ENCODE data around the gene MRTO4. TPM values are rescaled to one million over a fixed set of nuclear protein-coding genes. Genes with fewer than 3 reads are reported as not detected.
A peak's percentile ranks its signal among the peaks of the same experiment; 100 is the strongest.
"Not testable (repeated sequence)": the region's sequence is repeated elsewhere in the genome, so short reads cannot be mapped to it uniquely, and the experiment has no call there.

The MRTO4 gene
- total RNA-seq, 2 experiments from 2014 or later: 24.8 to 28.2 TPM

DNA sequence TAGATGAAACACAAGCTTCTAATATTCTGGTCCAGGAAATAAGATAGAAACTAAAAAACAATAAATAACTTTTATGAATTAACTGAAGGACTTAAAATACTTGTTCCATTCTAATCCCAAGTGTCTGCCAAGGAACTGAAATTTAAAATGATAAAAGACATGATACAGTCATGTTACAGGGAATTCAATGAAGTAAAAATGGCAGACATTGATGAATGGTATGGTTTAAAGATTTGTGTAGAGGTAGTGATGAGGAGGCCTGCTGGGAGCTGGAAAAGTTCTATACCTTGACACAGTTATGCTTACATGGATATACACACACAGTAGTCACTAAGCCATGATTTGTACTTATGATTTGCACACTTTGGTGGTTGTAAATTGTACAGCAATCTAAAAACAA lies 39.4 kb upstream of the MRTO4 start:
- H3K4me1 Mint-ChIP-seq: peaks cover 44% of the 10 kb centered on the region
- peaks cover 7% of the 10 kb centered on the region for H3K36me3 Mint-ChIP-seq
- peak overlapping the region; percentile 61 for H3K27ac Mint-ChIP-seq
- ATAC-seq (ENCODE audit: low read depth): no peak
- no peaks in the 10 kb centered on the region for H3K9me3 Mint-ChIP-seq
- no peak for DNase-seq
- H3K4me3 Mint-ChIP-seq: peak overlapping the region; percentile 31
- POLR2A ChIA-PET: interaction anchor here (0.5 to 1.2 kb wide), 2 partner anchors 39 to 75 kb away, joined by 4 to 5 read pairs; partner anchors contain the start of genes EMC1 and MRTO4
- no peaks in the 10 kb centered on the region for H3K27me3 Mint-ChIP-seq

DNA sequence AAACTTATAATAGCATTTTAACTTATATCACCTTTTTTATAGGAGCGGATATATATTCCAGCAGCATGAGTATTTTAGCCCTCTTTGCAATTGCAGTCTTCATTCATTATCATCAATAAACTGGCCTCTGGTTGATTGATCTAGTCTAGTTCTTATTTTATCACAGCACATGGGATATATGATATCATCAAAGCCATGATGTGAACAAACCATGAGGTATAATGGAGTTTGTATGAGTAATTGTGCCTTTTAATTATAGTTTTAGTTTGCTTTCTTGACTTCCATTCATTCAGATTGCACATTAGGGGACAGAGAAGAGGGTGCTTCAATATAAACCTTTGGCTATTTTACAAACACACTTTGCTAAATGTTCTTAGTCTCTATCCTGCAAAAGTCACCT lies 38.0 kb upstream of the MRTO4 start:
- peaks cover 10% of the 10 kb centered on the region for H3K36me3 Mint-ChIP-seq
- POLR2A ChIA-PET: no interaction called here
- H3K4me1 Mint-ChIP-seq: peaks cover 34% of the 10 kb centered on the region
- no peak for DNase-seq
- no peaks in the 10 kb centered on the region for H3K27me3 Mint-ChIP-seq
- ATAC-seq (ENCODE audit: low read depth): no peak
- H3K27ac Mint-ChIP-seq: no peak overlapping the region
- no peak overlapping the region for H3K4me3 Mint-ChIP-seq
- H3K9me3 Mint-ChIP-seq: no peaks in the 10 kb centered on the region

- ATAC-seq (ENCODE audit: low read depth); H3K4me3 Mint-ChIP-seq; DNase-seq; H3K9me3 Mint-ChIP-seq; POLR2A ChIA-PET; H3K27me3 Mint-ChIP-seq: not testable (repeated sequence)
- H3K36me3 Mint-ChIP-seq: peaks cover 28% of the 10 kb centered on the region
- H3K27ac Mint-ChIP-seq: peak overlapping the region; percentile 2
- peaks cover 26% of the 10 kb centered on the region for H3K4me1 Mint-ChIP-seq
Measured at GRCh38 chr1:19216585-19216984, 35.0 kb upstream of the MRTO4 start.

- ATAC-seq (ENCODE audit: low read depth) (no peak), DNase-seq (no peak)
- POLR2A ChIA-PET: interaction anchor here (1.3 kb wide), 1 partner anchor 10 kb away, joined by 4 read pairs; no protein-coding TSS in a partner anchor
- Mint-ChIP-seq H3K36me3 (peaks cover 38% of the 10 kb centered on the region), H3K27ac (no peak overlapping the region), H3K4me3 (no peak overlapping the region), H3K9me3 (no peaks in the 10 kb centered on the region), H3K4me1 (peaks cover 13% of the 10 kb centered on the region), H3K27me3 (no peaks in the 10 kb centered on the region)
Measured at GRCh38 chr1:19219451-19219850, 32.2 kb upstream of the MRTO4 start.

DNA sequence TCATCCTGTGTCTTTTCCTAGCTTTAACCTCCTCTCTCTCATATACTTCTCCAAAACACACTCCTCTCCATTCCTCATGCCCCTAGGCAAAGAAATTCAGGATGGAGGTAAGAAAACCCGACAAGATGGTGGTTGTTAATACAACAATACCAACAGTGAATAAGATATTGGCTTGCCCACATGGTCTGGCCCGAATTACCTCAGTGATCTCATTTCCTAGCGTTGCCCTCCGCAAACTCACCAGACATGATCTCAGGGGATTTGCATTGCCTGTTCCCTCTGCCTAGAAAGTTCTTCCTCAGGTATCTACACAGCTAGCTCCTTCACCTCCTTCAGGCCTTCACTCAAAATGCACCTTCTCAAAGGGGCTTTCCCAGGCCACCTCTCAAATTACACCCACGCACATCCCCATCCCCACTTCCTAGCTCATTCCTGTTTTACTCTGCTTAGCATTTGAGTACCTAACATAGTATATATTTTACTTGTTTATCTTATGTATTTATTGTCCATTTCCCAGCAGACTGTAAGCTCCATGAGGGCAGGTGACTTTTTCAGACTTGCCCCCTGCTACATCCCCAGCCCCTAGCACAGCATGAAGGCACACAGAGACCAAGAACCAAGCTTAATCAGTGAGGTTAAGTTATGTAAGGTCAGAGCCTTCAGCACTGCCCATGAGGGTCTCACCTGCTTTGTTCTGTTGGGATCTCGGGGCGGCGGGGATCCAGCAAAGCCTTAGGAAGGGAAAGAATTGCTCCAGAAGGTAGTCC lies 31.3 kb upstream of the MRTO4 start:
- H3K4me1 Mint-ChIP-seq: peaks cover 12% of the 10 kb centered on the region
- H3K36me3 Mint-ChIP-seq: peaks cover 41% of the 10 kb centered on the region
- no peaks in the 10 kb centered on the region for H3K9me3 Mint-ChIP-seq
- no peak overlapping the region for H3K27ac Mint-ChIP-seq
- DNase-seq (no peak), ATAC-seq (ENCODE audit: low read depth) (no peak)
- H3K4me3 Mint-ChIP-seq: no peak overlapping the region
- no peaks in the 10 kb centered on the region for H3K27me3 Mint-ChIP-seq
- POLR2A ChIA-PET: interaction anchor here (1.3 kb wide), 1 partner anchor 9 kb away, joined by 4 read pairs; no protein-coding TSS in a partner anchor

- no peaks in the 10 kb centered on the region for H3K27me3 Mint-ChIP-seq
- no peak overlapping the region for H3K27ac Mint-ChIP-seq
- DNase-seq (no peak), ATAC-seq (ENCODE audit: low read depth) (no peak)
- H3K4me3 Mint-ChIP-seq: no peak overlapping the region
- POLR2A ChIA-PET: no interaction called here
- H3K36me3 Mint-ChIP-seq: peaks cover 40% of the 10 kb centered on the region
- no peaks in the 10 kb centered on the region for H3K9me3 Mint-ChIP-seq
- peaks cover 10% of the 10 kb centered on the region for H3K4me1 Mint-ChIP-seq
Measured at GRCh38 chr1:19220991-19221390, 30.6 kb upstream of the MRTO4 start.

DNA sequence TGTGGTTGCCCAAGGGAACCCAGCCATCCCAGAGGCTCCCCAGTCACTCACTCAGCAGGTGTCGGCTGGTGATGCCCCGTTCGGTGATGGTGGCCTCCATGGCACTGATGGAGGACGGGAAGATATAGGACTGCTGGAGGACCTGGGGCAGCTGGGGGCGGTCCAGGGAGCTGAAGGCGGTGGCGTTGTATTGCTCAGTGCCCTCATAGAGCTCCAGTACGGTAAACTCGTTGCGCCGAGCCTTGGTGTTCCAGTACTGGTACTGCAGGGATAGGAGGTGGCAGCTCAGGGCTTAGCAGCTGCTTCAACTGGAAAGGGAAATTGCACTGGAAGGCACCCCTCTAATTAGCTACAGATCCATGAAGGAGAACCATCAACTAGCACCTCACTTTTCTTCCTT lies 29.0 kb upstream of the MRTO4 start:
- Mint-ChIP-seq H3K4me3 (no peak overlapping the region), H3K27ac (no peak overlapping the region), H3K36me3 (peaks cover 37% of the 10 kb centered on the region), H3K9me3 (no peaks in the 10 kb centered on the region), H3K4me1 (peaks cover 8% of the 10 kb centered on the region), H3K27me3 (no peaks in the 10 kb centered on the region)
- POLR2A ChIA-PET: no interaction called here
- ATAC-seq (ENCODE audit: low read depth) (no peak), DNase-seq (no peak)

DNA sequence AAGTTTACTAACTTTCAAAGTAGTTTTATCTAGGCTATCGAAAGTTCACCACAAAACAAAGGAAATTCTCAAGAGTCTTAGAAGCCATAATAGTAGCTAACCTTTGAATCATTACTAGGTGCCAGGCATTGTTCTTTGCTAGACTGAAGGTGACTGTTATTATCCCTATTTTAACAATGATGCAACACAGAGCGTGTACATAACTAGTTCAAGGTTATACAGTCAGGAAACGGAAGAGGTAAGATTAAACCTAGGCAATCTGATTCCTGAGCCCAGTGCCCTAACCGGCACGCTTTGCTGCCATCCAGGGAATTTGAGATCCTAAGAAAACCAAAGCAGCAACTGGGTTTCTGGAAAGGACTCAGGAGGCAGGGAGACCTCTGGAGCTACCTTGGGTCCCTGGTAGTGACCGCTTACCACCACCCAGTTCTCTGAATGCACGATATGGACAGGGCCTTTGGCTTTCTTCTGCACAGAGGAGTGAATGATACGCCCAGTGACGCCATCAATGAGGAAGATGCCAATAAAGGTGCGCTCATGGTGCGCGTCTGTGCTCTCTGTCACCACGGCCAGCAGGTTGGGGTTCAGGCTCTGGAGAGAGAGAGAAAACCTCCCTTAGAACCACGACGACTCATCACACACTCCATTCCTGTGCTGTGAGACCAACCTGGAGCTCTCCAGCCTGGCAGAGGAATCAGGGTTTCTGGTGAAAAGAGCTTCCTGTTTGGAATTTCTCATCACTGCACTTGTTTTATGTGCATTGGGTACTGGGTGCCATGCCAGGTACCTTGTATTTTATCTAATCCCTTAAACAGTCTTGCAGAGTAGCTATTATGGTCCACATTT lies 28.4 kb upstream of the MRTO4 start:
- ATAC-seq (ENCODE audit: low read depth) (no peak), DNase-seq (no peak)
- Mint-ChIP-seq H3K27me3 (no peaks in the 10 kb centered on the region), H3K27ac (no peak overlapping the region), H3K4me1 (peaks cover 8% of the 10 kb centered on the region), H3K9me3 (no peaks in the 10 kb centered on the region), H3K36me3 (peaks cover 37% of the 10 kb centered on the region), H3K4me3 (no peak overlapping the region)
- POLR2A ChIA-PET: interaction anchor here (0.6 kb wide), 1 partner anchor 353 kb away, joined by 3 read pairs; no protein-coding TSS in a partner anchor

DNA sequence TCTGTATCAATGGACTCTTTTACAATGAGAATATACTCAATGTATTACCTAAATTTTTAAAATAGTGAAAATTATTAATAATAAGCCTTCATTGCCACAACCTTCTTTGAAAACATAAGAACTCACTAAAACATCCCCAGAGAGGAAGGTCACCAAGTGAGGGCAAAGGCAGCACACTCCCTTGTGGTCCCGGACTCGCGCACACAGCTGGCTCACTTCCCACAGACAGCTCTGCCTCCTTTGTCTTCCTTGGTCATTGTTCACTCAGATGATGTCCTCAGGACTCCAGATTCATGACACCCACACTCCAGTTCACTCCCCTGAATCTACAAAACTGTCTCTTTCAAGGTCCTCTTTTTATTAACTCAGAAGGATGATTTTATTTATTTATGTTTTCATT lies 22.4 kb upstream of the MRTO4 start:
- no peak overlapping the region for H3K4me3 Mint-ChIP-seq
- ATAC-seq (ENCODE audit: low read depth) (no peak), DNase-seq (no peak)
- no peaks in the 10 kb centered on the region for H3K27me3 Mint-ChIP-seq
- H3K27ac Mint-ChIP-seq: no peak overlapping the region
- H3K36me3 Mint-ChIP-seq: peaks cover 14% of the 10 kb centered on the region
- H3K4me1 Mint-ChIP-seq: no peaks in the 10 kb centered on the region
- no peaks in the 10 kb centered on the region for H3K9me3 Mint-ChIP-seq
- POLR2A ChIA-PET: interaction anchor here (1.5 kb wide), 1 partner anchor 9 kb away, joined by 4 read pairs; no protein-coding TSS in a partner anchor

GRCh38 chr1:19229828-19230325 lies 21.7 kb upstream of the MRTO4 start:
- Mint-ChIP-seq H3K4me1 (no peaks in the 10 kb centered on the region), H3K4me3 (no peak overlapping the region), H3K36me3 (peaks cover 8% of the 10 kb centered on the region), H3K27me3 (no peaks in the 10 kb centered on the region), H3K9me3 (no peaks in the 10 kb centered on the region), H3K27ac (no peak overlapping the region)
- DNase-seq (no peak), ATAC-seq (ENCODE audit: low read depth) (no peak)
- POLR2A ChIA-PET: interaction anchor here (1.5 kb wide), 1 partner anchor 10 kb away, joined by 4 read pairs; no protein-coding TSS in a partner anchor

GRCh38 chr1:19231736-19232523 lies 19.7 kb upstream of the MRTO4 start:
- POLR2A ChIA-PET; H3K36me3 Mint-ChIP-seq; H3K4me1 Mint-ChIP-seq; H3K27ac Mint-ChIP-seq; DNase-seq; ATAC-seq (ENCODE audit: low read depth); H3K9me3 Mint-ChIP-seq; H3K27me3 Mint-ChIP-seq; H3K4me3 Mint-ChIP-seq: not testable (repeated sequence)

GRCh38 chr1:19232524-19232846 lies 19.1 kb upstream of the MRTO4 start:
- DNase-seq (no peak), ATAC-seq (ENCODE audit: low read depth) (no peak)
- Mint-ChIP-seq H3K9me3 (no peaks in the 10 kb centered on the region), H3K36me3 (peaks cover 8% of the 10 kb centered on the region), H3K27ac (no peak overlapping the region), H3K4me3 (no peak overlapping the region), H3K27me3 (no peaks in the 10 kb centered on the region), H3K4me1 (no peaks in the 10 kb centered on the region)
- POLR2A ChIA-PET: no interaction called here

- Mint-ChIP-seq H3K27me3 (no peaks in the 10 kb centered on the region), H3K4me3 (no peak overlapping the region), H3K27ac (no peak overlapping the region), H3K4me1 (no peaks in the 10 kb centered on the region), H3K36me3 (peaks cover 14% of the 10 kb centered on the region), H3K9me3 (no peaks in the 10 kb centered on the region)
- POLR2A ChIA-PET: no interaction called here
- ATAC-seq (ENCODE audit: low read depth) (no peak), DNase-seq (no peak)
Measured at GRCh38 chr1:19234224-19234623, 17.4 kb upstream of the MRTO4 start.
